Activated CD4-positive, alpha-beta T cell treated with anti-CD3 and anti-CD28 coated beads for 1 hour (primary cell): ENCODE measurements around the gene NLK.
"Not testable (repeated sequence)": the region's sequence is repeated elsewhere in the genome, so short reads cannot be mapped to it uniquely, and the experiment has no call there.

ENCODE experiments used
- DNase-seq: peaks from one replicate; pipeline ENCODE4 v3.0.0-alpha.2; 2020

The NLK gene

DNA sequence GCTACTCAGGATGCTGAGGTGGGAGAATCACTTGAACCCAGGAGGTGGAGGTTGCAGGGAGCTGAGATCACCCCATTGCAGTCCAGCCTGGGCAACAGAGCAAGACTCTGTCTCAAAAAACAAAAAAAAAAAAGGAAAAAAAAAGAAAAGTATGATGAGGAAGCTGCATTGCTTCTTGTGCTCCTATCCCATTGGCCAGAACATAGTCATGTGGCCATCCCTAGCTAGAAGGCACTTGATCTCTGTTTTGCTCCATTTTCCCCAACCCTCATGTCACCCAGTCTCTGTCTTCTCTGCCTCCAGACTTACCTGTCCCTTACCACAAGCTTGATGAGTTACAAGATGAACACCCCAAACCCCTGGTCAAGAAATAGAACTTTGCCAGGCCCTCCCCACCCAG is 163.8 kb downstream of the NLK start:
- DNase-seq, result no peak

DNA sequence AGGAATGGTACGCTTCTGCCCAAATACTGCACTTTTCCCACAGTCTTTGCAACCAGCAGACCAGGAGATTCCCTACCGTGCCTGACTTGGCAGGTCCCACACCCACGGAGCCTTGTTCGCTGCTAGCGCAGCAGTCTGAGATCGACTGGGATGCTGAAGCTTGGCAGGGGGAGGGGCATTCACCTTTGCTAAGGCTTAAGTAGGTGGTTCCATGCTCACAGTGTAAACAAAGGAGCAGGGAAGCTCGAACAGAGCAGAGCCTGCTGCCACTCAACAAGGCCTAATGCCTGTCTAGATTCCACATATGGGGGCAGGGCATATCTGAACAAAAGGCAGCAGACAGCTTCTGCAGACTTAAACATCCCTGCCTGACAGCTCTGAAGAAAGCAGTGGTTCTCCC is 169.3 kb downstream of the NLK start:
- no peak for DNase-seq

DNA sequence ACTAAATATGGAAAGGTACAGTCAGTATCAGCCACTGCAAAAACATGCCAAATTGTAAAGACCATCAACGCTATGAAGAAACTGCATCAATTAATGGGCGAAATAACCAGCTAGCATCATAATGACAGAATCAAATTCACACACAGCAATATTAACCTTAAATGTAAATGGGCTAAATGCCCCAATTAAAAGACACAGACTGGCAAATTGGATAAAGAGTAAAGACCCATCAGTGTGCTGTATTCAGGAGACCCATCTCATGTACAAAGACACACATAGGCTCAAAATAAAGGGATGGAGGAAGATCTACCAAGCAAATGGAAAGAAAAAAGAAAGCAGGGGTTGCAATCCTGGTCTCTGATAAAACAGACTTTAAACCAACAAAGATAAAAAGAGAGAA is 171.1 kb downstream of the NLK start:
- not testable (repeated sequence) for DNase-seq

GRCh38 chr17:28216052-28216451 is 173.6 kb downstream of the NLK start:
- no peak for DNase-seq

- DNase-seq, result no peak
Observed at GRCh38 chr17:28216528-28216927, 174.1 kb downstream of the NLK start.

- no peak for DNase-seq
Observed at GRCh38 chr17:28219771-28220170, 177.3 kb downstream of the NLK start.

DNA sequence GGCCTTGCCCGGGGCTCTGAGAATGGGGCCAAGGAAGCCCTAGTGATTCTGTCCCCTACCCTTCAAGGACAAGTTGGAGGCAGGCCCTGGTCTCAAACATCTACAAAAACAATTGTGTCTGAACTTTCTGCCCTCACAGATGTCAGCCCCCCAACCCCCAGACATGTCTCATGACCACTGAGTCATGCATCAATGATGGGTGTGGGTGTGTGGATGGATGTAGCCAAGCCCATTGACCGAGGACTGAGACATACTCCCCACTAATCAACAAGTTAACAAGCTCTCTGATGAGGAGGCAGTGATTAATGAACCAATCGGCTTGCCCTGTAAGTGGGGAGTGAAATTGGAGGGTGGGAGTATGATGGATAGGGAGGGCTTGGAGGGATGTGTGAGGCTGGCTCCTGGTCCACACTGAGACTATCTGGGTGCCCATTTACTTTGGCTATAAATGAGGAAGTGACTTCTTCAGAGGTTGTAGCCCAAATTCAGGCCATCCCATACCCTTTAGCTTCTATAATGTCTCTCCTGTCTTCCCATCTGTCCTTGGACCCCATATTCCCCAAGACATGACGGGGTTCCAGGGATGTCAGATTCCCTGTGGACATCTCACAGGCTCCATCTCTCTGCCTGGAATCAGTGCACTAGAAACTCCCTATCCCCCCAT is 179.4 kb downstream of the NLK start:
- no peak for DNase-seq

DNA sequence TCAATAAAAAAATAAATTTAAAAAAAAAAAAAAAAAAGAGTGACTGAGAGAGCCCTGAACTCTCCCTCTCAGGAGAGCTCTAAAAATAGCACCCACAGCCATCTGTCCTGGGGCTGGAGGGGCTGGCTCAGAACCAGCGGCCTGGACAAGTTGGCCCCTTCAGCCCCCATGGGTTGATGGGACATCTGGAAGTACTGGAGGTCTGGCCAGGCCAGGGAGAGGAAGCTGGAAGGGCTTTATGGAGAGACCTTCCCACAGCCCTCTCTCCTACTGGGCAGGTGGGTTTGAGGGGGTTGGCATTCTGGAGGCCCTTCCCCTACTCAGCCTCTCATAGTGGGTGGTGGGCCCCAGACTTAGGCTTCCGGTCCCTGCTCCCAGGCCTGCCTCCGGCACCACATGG is 182.8 kb downstream of the NLK start:
- no peak for DNase-seq

DNA sequence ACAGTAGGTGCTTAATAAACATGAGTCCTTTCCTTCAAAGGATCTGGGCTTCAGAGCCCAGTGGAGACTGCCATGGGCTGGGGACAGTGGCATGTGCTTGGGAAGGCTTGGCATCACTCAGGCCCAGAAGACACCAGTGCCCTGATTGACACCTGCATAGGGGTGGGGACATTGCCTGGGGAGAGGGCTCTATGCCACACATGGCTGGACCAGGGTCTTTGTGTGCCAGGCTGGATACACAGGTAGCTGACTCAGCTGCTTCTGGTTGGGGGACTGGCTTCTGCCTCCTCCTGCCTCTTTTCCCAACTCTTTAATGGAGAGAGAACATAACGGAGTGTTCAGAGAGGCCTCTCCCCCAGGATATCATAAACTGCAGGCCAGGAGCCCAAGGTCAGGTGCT is 183.4 kb downstream of the NLK start:
- DNase-seq, result no peak

DNA sequence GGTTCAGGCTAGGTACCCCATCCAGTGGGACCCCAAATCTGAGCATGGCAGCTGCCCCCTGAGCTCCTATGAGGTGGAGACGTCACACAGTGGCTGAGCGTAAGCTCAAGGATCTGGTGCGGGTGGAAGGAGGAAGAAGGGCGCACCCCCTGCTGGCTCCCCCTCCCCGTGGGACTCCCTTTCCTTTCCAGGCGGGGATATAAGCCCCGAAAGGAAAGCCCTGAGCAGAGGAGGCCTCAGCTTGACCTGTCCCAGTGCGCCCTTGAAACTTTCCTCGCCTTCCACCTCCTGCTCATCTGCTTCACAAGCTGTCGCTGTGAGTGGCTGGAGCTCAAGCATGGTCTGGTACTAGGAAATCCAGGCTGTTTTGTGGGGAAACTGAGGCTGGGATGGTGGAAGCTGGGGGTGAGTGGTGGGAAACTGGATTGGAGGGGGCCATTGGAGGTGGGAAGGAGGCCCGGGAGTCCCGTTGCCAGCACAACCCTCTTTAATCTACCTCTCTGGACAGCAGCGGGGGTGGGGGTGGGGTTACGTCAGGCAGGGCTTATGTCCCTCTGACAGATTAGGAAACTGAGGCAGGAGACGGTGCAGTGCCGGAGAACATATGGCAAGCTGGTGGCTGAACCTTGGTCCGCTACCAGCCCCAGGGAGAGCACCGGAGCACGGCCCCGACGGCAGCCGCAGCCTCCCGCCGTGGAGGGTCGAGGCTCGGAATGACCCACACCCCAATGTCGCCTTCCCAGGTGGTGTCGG is 184.3 kb downstream of the NLK start:
- DNase-seq, result no peak

- DNase-seq, result no peak
Observed at GRCh38 chr17:28227316-28228108, 185.0 kb downstream of the NLK start.

- DNase-seq, result no peak
Observed at GRCh38 chr17:28228109-28228840, 185.8 kb downstream of the NLK start.

DNA sequence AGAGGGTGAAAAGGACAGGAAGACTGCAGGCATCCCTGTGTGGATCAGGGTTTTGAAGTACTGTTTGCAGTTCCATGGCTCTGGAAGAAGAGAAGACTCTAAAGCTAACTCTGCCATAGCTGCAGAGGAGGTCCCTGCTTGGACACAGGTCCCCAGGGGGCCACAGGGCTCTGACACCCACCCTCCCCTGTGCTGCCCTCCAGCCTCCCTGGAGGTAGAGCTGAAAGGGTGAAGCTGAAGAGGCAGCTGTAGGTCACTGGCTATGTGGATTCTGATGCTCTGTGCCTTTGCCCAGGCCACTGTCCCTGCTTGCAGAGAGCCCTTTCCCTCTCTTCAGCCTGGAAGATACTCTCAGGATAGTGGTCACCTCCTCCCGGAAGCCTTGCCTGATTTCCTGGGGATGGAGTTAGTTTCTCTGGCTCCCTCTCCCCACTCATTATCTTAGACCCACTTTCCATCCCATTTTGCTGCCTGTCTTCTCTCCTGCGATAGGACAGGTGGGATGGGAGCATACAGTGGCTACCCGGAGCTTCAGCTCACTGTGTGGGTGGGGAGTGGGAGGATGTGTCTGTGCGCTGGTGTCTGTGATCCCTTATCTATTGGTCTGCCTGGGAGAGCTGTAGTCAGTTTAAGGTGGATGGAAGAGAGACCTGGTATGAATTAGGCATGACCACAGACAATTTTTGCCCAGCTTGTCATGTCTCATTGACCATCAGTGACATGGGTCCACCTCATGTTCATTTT is 186.7 kb downstream of the NLK start:
- no peak for DNase-seq

- DNase-seq, result no peak
Observed at GRCh38 chr17:28230011-28230410, 187.5 kb downstream of the NLK start.

DNA sequence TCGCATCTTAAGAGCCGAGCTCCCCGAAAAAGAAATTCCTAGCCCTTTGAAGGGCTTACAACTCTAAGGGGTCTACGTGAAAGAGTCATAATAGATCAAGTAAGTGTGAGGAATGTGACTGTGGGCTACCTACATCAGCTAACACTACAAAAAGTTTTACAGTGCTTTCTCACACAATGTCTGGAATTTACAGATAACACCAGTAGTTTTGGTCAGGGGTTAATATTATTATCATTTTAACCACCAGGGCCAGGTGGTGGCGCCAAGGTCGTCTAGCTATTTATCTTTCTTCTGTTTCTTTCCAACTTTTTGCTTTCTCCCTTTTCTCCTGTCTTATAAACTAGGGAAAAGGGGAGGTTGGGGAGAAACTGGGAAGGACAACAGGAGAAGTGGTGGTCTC is 188.1 kb downstream of the NLK start:
- DNase-seq, result not testable (repeated sequence)

DNA sequence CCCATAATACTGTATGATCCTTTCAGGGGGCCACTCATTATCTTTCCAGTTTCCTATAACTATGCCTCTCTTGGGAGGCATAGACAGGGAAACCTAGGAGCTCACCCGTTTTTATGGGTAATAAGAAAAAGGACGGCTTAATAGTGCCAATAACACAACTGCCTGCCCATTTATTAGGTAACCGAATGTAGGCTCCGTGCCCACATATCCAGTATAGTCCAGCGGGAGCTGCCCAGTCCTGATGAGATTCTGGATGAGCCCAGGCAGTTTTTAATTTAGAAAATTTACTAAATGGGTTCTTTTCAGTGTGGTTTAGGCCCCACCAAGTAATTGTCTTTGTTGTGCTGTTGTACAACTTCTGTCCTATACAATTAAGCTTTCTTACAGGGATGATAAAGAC is 189.1 kb downstream of the NLK start:
- DNase-seq, result not testable (repeated sequence)

GRCh38 chr17:28232966-28233870 is 190.7 kb downstream of the NLK start:
- DNase-seq, result not testable (repeated sequence)

DNA sequence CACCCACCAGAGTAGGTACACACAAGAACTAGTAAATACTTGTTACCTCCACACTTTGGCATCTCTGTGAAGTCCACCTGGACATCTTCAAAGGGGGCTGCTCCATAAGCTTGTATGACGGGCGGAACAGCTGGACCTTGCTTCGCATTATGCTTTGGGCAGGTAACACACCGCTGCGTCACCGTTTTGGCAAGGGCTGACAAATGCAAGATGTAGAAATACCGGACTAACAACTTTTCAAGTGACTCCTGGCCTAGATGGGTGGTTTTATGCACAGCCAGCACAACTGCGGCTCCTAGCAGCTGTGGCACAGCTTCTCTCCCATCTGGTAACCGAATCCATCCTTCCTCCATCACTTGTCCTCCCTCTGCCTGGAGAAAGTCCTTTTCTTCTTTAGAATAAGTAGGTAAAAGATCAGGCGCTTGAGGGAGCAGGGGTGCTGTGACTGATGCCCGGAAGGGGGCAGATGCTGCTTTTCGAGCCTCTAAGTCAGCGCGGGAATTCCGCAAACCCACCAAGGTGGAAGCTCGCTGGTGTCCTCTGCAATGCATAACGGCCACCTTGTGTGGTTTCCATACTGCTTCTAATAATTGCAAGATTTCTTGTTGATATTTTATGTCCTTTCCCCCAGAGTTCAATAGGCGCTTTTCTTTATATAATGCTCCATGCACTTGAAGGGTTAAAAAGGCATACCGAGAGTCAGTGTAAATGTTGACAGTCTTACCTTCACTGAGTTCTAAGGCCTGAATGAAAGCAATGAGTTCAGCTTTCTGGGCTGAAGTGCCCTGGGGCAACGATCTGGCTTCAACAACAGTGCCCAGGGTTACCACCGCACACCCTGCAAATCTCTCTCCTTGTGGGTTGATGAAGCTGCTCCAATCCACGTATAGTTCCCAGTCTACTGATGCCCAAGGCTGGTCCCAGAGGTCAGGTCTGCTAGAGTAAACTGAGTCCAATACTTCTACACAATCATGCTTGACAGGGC is 191.7 kb downstream of the NLK start:
- not testable (repeated sequence) for DNase-seq

- not testable (repeated sequence) for DNase-seq
Observed at GRCh38 chr17:28235066-28235700, 192.7 kb downstream of the NLK start.
